ENCODE data around the gene ADGRD2. TPM values are rescaled to one million over a fixed set of nuclear protein-coding genes. Genes with fewer than 3 reads are reported as not detected.

Gene ADGRD2
- total RNA-seq, 1 experiment from 2014 or later: not detected

- Histone ChIP-seq H3K9me3 (ENCODE audit: control insufficient read depth, insufficient read depth, low read depth, low read length) (no peaks in the 10 kb centered on the region), H3K27ac (ENCODE audit: low read length) (no peak overlapping the region), H3K27me3 (ENCODE audit: control insufficient read depth, insufficient read depth, low read length) (no peaks in the 10 kb centered on the region), H3K36me3 (ENCODE audit: control insufficient read depth, insufficient read depth, low read length) (no peaks in the 10 kb centered on the region), H3K4me1 (ENCODE audit: control insufficient read depth, insufficient read depth, low read length) (no peaks in the 10 kb centered on the region), H3K4me3 (ENCODE audit: low read depth in 2 of 2, low read length in 2 of 2) (no peak overlapping the region)
- intact Hi-C loops (cut with micrococcal nuclease; ENCODE audit: unreplicated experiment) (no loop called here), in situ Hi-C loops (cut with HindIII; ENCODE audit: low pct_unique_long_range_greater_than_20kb, low sequenced_read_pairs) (no loop called here)
- DNase-seq (ENCODE audit: low read depth, low spot score) (no peak), ATAC-seq (no peak)
- POLR2A ChIA-PET: no interaction called here
- CTCF ChIA-PET: interaction anchor here (0.6 kb wide), 1 partner anchor 9 kb away, joined by 5 read pairs; no protein-coding TSS in a partner anchor
- TF ChIP-seq, protein P1, sequence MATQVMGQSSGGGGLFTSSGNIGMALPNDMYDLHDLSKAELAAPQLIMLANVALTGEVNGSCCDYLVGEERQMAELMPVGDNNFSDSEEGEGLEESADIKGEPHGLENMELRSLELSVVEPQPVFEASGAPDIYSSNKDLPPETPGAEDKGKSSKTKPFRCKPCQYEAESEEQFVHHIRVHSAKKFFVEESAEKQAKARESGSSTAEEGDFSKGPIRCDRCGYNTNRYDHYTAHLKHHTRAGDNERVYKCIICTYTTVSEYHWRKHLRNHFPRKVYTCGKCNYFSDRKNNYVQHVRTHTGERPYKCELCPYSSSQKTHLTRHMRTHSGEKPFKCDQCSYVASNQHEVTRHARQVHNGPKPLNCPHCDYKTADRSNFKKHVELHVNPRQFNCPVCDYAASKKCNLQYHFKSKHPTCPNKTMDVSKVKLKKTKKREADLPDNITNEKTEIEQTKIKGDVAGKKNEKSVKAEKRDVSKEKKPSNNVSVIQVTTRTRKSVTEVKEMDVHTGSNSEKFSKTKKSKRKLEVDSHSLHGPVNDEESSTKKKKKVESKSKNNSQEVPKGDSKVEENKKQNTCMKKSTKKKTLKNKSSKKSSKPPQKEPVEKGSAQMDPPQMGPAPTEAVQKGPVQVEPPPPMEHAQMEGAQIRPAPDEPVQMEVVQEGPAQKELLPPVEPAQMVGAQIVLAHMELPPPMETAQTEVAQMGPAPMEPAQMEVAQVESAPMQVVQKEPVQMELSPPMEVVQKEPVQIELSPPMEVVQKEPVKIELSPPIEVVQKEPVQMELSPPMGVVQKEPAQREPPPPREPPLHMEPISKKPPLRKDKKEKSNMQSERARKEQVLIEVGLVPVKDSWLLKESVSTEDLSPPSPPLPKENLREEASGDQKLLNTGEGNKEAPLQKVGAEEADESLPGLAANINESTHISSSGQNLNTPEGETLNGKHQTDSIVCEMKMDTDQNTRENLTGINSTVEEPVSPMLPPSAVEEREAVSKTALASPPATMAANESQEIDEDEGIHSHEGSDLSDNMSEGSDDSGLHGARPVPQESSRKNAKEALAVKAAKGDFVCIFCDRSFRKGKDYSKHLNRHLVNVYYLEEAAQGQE (IDR thresholded peaks at IDR 0.05; ENCODE audit: insufficient read depth in 1 of 2, low read depth in 2 of 2, low read length in 1 of 2): no peak
- TF ChIP-seq CTCF (IDR thresholded peaks at IDR 0.05) (no peak), TCF7L2 (IDR thresholded peaks at IDR 0.05; ENCODE audit: low read depth, low read length) (no peak), SIN3A (IDR thresholded peaks at IDR 0.05; ENCODE audit: borderline replicate concordance, insufficient read depth, low read depth, low read length) (no peak), POLR2AphosphoS5 (IDR thresholded peaks at IDR 0.05; ENCODE audit: low read depth, low read length) (no peak)
- BruUV-seq (replicated peaks): no TSS peak
Observed at GRCh38 chr9:124450931-124451661, 845 bp downstream of the ADGRD2 start.

DNA sequence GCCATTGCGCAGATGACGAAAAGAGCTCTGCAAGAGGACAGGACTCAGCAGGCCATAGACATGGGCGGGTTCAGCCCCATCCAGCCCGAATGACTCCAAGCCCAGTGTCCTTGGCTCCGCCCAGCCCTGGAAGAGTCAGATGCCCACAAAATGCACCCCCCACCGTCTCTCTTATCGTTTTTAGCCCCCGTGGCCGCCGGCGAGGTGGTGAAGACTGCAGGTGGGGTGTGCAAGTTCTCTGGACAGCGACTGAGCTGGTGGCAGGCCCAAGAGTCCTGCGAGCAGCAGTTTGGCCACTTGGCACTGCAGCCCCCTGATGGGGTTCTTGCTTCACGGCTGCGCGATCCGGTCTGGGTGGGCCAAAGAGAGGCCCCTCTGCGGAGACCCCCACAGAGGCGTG lies 2.1 kb downstream of the ADGRD2 start:
- Histone ChIP-seq H3K36me3 (ENCODE audit: control insufficient read depth, insufficient read depth, low read length) (no peaks in the 10 kb centered on the region), H3K9me3 (ENCODE audit: control insufficient read depth, insufficient read depth, low read depth, low read length) (no peaks in the 10 kb centered on the region), H3K27ac (ENCODE audit: low read length) (no peak overlapping the region), H3K4me3 (ENCODE audit: low read depth in 2 of 2, low read length in 2 of 2) (no peak overlapping the region), H3K4me1 (ENCODE audit: control insufficient read depth, insufficient read depth, low read length) (no peaks in the 10 kb centered on the region), H3K27me3 (ENCODE audit: control insufficient read depth, insufficient read depth, low read length) (no peaks in the 10 kb centered on the region)
- in situ Hi-C loops (cut with HindIII; ENCODE audit: low pct_unique_long_range_greater_than_20kb, low sequenced_read_pairs): no loop called here
- no TSS peak for BruUV-seq (replicated peaks)
- TF ChIP-seq SIN3A (IDR thresholded peaks at IDR 0.05; ENCODE audit: borderline replicate concordance, insufficient read depth, low read depth, low read length) (no peak), POLR2AphosphoS5 (IDR thresholded peaks at IDR 0.05; ENCODE audit: low read depth, low read length) (no peak), TCF7L2 (IDR thresholded peaks at IDR 0.05; ENCODE audit: low read depth, low read length) (no peak), CTCF (IDR thresholded peaks at IDR 0.05) (no peak)
- TF ChIP-seq, protein P1 (IDR thresholded peaks at IDR 0.05; ENCODE audit: insufficient read depth in 1 of 2, low read depth in 2 of 2, low read length in 1 of 2): no peak
- intact Hi-C loops (cut with micrococcal nuclease; ENCODE audit: unreplicated experiment): no loop called here
- POLR2A ChIA-PET: no interaction called here
- ATAC-seq (no peak), DNase-seq (ENCODE audit: low read depth, low spot score) (no peak)
- CTCF ChIA-PET: no interaction called here

Data from Panc1 (cell line).